Heart left ventricle (tissue), 13 donors: ENCODE measurements around the gene HAUS2.

Experiments
- CTCF ChIP-seq, 12 donors: fragments of 200-600 bp; sonication (generic) in 4 of 12; IDR thresholded peaks; one replicate each; pipeline versions ENCODE4 v1.5.0 to v1.8.0; 2018 to 2022; ENCODE audit warnings: antibody characterized with exemption in 12 of 12, mild to moderate bottlenecking in 5 of 12
- POLR2A ChIP-seq, 2 donors: fragments of 450-650 bp; IDR thresholded peaks; one replicate each; pipeline ENCODE4 v1.6.1; 2017; ENCODE audit warnings: antibody characterized with exemption in 2 of 2, mild to moderate bottlenecking in 2 of 2, moderate library complexity in 2 of 2
- donor health status: ischemic (EF 13 %, LVEDD 7.1; RV severe dilation, severe dysfunction).
- donor health status: DM: no; HTN: yes; CAD: no.
- donor health status: DM: no; HTN: no; CAD: no.
- donor health status: ischemic (EF 25% LVEDD 6.9; RV normal size, moderate dysfunction).
- donor health status: ischemic (EF 25% LVEDD 5.7; RV mildly dilated, moderate dysfunction).
- donor health status: ischemic (EF 35%, LVEDD 5.7; RV mildly dilated, moderate dysfunction).
- donor health status: nonischemic (EF 11% LVEDD 7.7; RV severe dilation, severe dysfunction).
- donor health status: DM: yes; HTN: yes; CAD: no.
- donor health status: PGD.
- donor health status: ischemic (EF 29% LVEDD 5.4; RV normal size, mild dysfunction).
- donor health status: nonischemic (EF 23%, LVEDD 6.1; RV moderate dilation, normal function).

DNA sequence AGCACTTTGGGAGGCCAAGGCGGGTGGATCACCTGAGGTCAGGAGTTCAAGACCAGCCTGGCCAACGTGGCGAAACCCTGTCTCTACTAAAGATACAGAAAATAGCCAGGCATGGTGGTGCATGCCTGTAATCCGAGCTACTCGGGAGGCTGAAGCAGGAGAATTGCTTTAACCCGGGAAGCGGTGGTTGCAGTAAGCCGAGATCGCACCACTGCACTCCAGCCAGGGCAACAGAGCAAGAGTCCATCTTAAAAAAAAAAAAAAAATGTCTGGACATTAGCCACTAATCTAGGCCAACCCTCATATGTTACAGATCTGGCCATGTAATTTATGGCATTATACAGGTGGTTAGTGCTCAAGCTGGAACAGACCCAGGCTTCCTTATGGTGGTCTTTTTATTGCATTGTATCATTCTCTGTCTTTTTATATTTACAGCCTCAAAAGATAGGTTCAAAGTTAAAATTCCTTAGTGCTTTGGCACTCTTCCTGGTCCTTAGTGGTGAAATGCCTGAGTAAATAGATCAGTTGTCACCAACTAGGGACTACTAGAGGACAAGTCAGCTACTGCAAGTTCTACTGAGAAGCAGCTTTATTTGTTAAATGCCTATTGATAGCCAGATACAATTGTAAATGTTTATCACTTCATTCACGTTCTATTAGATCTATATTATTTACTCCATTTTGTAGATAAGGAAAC is 42.7 kb downstream of the HAUS2 start:
- TF ChIP-seq CTCF (IDR thresholded peaks at IDR 0.05), result peak in 7 of 12 donors; percentile 13 to 42 (median 29)
- no peak for TF ChIP-seq POLR2A (IDR thresholded peaks at IDR 0.05)
